Stomach (tissue), 9 donors: ENCODE data around the gene ELOA. TPM values are rescaled to one million over a fixed set of nuclear protein-coding genes. Genes with fewer than 3 reads are reported as not detected.

Experiments used
- DNase-seq, 2 donors: peaks; one replicate each; pipeline versions ENCODE4 v3.0.0 to v3.0.0-alpha.2; 2013 to 2019
- H3K27ac ChIP-seq, 5 donors: fragments of 200-600 bp in 4 of 5; sonication (generic) in 4 of 5; one replicate each; pipeline ENCODE4 v1.5.1; 2013 to 2019; ENCODE audit warnings: mild to moderate bottlenecking in 1 of 5, moderate library complexity in 1 of 5
- H3K27me3 ChIP-seq, 3 donors: fragments of 200-600 bp; sonication (generic); one replicate each; pipeline ENCODE4 v1.5.1; 2017 to 2019; ENCODE audit warnings: mixed run types in 1 of 3
- H3K36me3 ChIP-seq, 4 donors: fragments of 200-600 bp; sonication (generic); 1 replicate in 3 of 4; 2 replicates in 1 of 4; pipeline ENCODE4 v1.5.1; 2016 to 2019
- H3K4me1 ChIP-seq, 4 donors: fragments of 200-600 bp; sonication (generic); one replicate each; pipeline ENCODE4 v1.5.1; 2016 to 2019
- H3K4me3 ChIP-seq, 4 donors: fragments of 200-600 bp; sonication (generic) in 3 of 4; one replicate each; pipeline ENCODE4 v1.5.1; 2016 to 2019; ENCODE audit warnings: mild to moderate bottlenecking in 1 of 4
- H3K9me3 ChIP-seq, 4 donors: fragments of 200-600 bp; sonication (generic); one replicate each; pipeline ENCODE4 v1.5.1; 2016 to 2019
- EP300 ChIP-seq: sonication (generic); formaldehyde crosslinking; IDR thresholded peaks from one replicate; pipeline ENCODE4 v1.6.1; 2017; ENCODE audit warnings: antibody characterized with exemption
- POLR2A ChIP-seq, 4 donors: fragments of 450-650 bp; IDR thresholded peaks; one replicate each; pipeline ENCODE4 v1.6.1; 2016; ENCODE audit warnings: antibody characterized with exemption in 4 of 4, control low read depth in 2 of 4, mild to moderate bottlenecking in 1 of 4, moderate library complexity in 1 of 4
- POLR2AphosphoS5 ChIP-seq, 3 donors: sonication (generic); formaldehyde crosslinking; IDR thresholded peaks; one replicate each; pipeline ENCODE4 v1.6.1; 2016; ENCODE audit warnings: antibody characterized with exemption in 3 of 3
- WGBS, 5 donors: extraction: QIAGEN DNeasy Blood & Tissue Kit in 3 of 5; methylation state at CpG; one replicate each; pipeline versions ENCODE4 v1.1.5 to v1.1.7; 2013 to 2018; 5-methylcytosine and 5-hydroxymethylcytosine counted together
- intact Hi-C: fragments of 100-400 bp; cut with DNase I; formaldehyde crosslinking; loops from one replicate; pipeline ENCODE4 v1.15.1; 2023; ENCODE audit warnings: low total_unique reads
- polyA plus RNA-seq, 3 donors: library from polyadenylated mRNA; stranded (reverse); fragments of 200-250 nt; gene quantifications; one replicate each; pipeline ENCODE4 v1.2.3, GENCODE V29; 2013
- total RNA-seq, 5 donors: library from RNA; depleted of rRNA; stranded (reverse); fragments of >200 nt; gene quantifications; one replicate each; pipeline versions ENCODE4 v1.1.0 to v1.2.3, GENCODE V29; 2014 to 2016
- TF ChIP-seq, protein P1 (sequence below), 7 experiments: fragments of 450-650 bp in 4 of 7; fragments of 200-600 bp in 3 of 7; sonication (generic) in 3 of 7; IDR thresholded peaks; one replicate each; pipeline ENCODE4 v1.5.1; 2016 to 2019; ENCODE audit warnings: antibody characterized with exemption in 7 of 7, control low read depth in 2 of 7, mild to moderate bottlenecking in 1 of 7
- donor health status: healthy with polysubstance abuse.
- donor health status: Bipolar disorder and iron deficiency.
- donor health status: healthy.

The ELOA gene
- total and polyA plus RNA-seq, 8 donors: 7.2 to 54.0 (median 26.0) TPM

DNA sequence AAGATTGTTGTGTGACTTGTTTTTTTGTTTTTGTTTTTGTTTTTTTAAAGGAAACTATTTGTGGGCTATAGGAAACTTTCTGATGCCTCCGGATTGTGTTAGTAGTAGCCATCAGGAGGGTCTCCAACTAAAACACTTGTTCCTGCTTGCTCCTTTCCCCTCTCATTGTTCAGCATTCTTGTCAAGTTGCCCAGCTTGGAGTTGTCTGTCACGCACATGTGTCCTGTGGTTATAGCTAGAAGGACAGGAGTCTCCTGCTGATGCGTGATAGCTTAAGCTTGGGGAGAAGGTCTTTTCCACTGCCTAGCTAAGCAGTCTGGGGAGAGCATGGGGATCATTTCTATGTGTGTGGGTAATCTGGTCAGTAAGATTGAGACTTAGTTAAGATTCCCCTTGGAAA, 44.4 kb downstream of the ELOA start:
- 90 to 99% (median 91%) methylated on average over 3 of the region's 3 CpGs for WGBS, 5 donors
- H3K4me3 ChIP-seq: no peak overlapping the region
- peaks cover 34 to 62% (median 61%) of the 10 kb centered on the region in 4 donors for H3K36me3 ChIP-seq
- no peak for DNase-seq
- intact Hi-C loops: no loop called here
- TF ChIP-seq POLR2A (IDR thresholded peaks at IDR 0.05) (no peak), POLR2AphosphoS5 (IDR thresholded peaks at IDR 0.05) (no peak), EP300 (no peak)
- TF ChIP-seq, protein P1, sequence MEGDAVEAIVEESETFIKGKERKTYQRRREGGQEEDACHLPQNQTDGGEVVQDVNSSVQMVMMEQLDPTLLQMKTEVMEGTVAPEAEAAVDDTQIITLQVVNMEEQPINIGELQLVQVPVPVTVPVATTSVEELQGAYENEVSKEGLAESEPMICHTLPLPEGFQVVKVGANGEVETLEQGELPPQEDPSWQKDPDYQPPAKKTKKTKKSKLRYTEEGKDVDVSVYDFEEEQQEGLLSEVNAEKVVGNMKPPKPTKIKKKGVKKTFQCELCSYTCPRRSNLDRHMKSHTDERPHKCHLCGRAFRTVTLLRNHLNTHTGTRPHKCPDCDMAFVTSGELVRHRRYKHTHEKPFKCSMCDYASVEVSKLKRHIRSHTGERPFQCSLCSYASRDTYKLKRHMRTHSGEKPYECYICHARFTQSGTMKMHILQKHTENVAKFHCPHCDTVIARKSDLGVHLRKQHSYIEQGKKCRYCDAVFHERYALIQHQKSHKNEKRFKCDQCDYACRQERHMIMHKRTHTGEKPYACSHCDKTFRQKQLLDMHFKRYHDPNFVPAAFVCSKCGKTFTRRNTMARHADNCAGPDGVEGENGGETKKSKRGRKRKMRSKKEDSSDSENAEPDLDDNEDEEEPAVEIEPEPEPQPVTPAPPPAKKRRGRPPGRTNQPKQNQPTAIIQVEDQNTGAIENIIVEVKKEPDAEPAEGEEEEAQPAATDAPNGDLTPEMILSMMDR (IDR thresholded peaks at IDR 0.05): no peak
- H3K9me3 ChIP-seq: no peaks in the 10 kb centered on the region
- no peak overlapping the region for H3K27ac ChIP-seq
- H3K27me3 ChIP-seq: no peaks in the 10 kb centered on the region
- peaks cover 23 to 33% (median 26%) of the 10 kb centered on the region in 4 donors for H3K4me1 ChIP-seq

- H3K27me3 ChIP-seq: no peaks in the 10 kb centered on the region
- intact Hi-C loops: no loop called here
- H3K4me3 ChIP-seq: no peak overlapping the region
- DNase-seq: no peak
- H3K27ac ChIP-seq: no peak overlapping the region
- 91 to 96% (median 94%) methylated on average over 3 of the region's 3 CpGs for WGBS, 5 donors
- peaks cover 31 to 43% (median 36%) of the 10 kb centered on the region in 4 donors for H3K4me1 ChIP-seq
- peaks cover 37 to 63% (median 61%) of the 10 kb centered on the region in 4 donors for H3K36me3 ChIP-seq
- H3K9me3 ChIP-seq: no peaks in the 10 kb centered on the region
- TF ChIP-seq POLR2A (IDR thresholded peaks at IDR 0.05) (no peak), POLR2AphosphoS5 (IDR thresholded peaks at IDR 0.05) (no peak), EP300 (no peak)
- TF ChIP-seq, protein P1 (IDR thresholded peaks at IDR 0.05): no peak
These were observed 45.4 kb downstream of the ELOA start for GRCh38 chr1:23788695-23789094.

- Histone ChIP-seq H3K27ac (peak within 1 kb of the TSS; percentile 82 to 88 (median 84)), H3K4me1 (peaks cover 48 to 58% (median 55%) of the 10 kb centered on the region in 4 donors), H3K4me3 (peak within 1 kb of the TSS; percentile 70 to 87 (median 82)), H3K9me3 (no peaks in the 10 kb centered on the region), H3K27me3 (no peaks in the 10 kb centered on the region), H3K36me3 (peaks cover 43 to 62% (median 61%) of the 10 kb centered on the region in 4 donors)
- peak; percentile 64 to 96 (median 75) for TF ChIP-seq POLR2AphosphoS5 (IDR thresholded peaks at IDR 0.05)
- TF ChIP-seq EP300: no peak
- intact Hi-C loops: no loop called here
- DNase-seq: peak; percentile 96 to 97
- WGBS, 5 donors: 1% methylated on average over 29 to 47 of the region's 47 CpGs
These were observed 47.6 kb downstream of the ELOA start, which contains the start of gene LYPLA2 for GRCh38 chr1:23790696-23791515. LYPLA2 (plus strand) TSS chr1:23791145; CDS start chr1:23792683, 1,538 bp downstream.

- peak overlapping the region; percentile 70 to 87 (median 82) for H3K4me3 ChIP-seq
- no peaks in the 10 kb centered on the region for H3K9me3 ChIP-seq
- DNase-seq: peak; percentile 49 to 60
- H3K27ac ChIP-seq: peak overlapping the region; percentile 82 to 88 (median 84)
- 0 to 2% (median 1%) methylated on average over 7 to 15 of the region's 15 CpGs for WGBS, 5 donors
- H3K4me1 ChIP-seq: peaks cover 53 to 65% (median 62%) of the 10 kb centered on the region in 4 donors
- H3K36me3 ChIP-seq: peaks cover 41 to 62% (median 61%) of the 10 kb centered on the region in 4 donors
- H3K27me3 ChIP-seq: no peaks in the 10 kb centered on the region
- intact Hi-C loops: no loop called here
- TF ChIP-seq EP300 (no peak), POLR2A (IDR thresholded peaks at IDR 0.05) (no peak), POLR2AphosphoS5 (IDR thresholded peaks at IDR 0.05) (no peak)
- TF ChIP-seq, protein P1 (IDR thresholded peaks at IDR 0.05): no peak
These were observed 48.3 kb downstream of the ELOA start for GRCh38 chr1:23791516-23792047.
